IMR-90 (cell line): ENCODE results near the gene CALN1. TPM values are rescaled to one million over a fixed set of nuclear protein-coding genes. Genes with fewer than 3 reads are reported as not detected.

Experiments used
- ATAC-seq: fragments of 200-7000 bp; cut with Tn5 transposase; 2 replicates; pipeline ENCODE4 v1.9.1; 2020; ENCODE audit warnings: low read depth, mild to moderate bottlenecking, moderate library complexity
- BruUV-seq: library from RNA; stranded (reverse); fragments of 400-500 nt; replicated peaks from 2 replicates; lab custom pipeline; 2021; lab: Mats Ljungman, UMichigan
- CTCF ChIA-PET: fragments of 300-600 bp; formaldehyde crosslinking; extraction: SDS; loops from one replicate; lab custom pipeline; 2021; ENCODE audit warnings: antibody characterized with exemption; lab: Yijun Ruan, JAX
- POLR2A ChIA-PET: fragments of 300-600 bp; sonication (Branson Sonifier 250); formaldehyde crosslinking; loops from one replicate; lab custom pipeline; 2022; ENCODE audit warnings: antibody characterized with exemption; ENCODE audit not compliant: unreplicated experiment; lab: Charles Lee
- DNase-seq: peaks from one replicate; pipeline ENCODE4 v3.0.0; 2013
- H2AFZ ChIP-seq: replicated peaks from 2 replicates; pipeline ENCODE3; 2013; ENCODE audit warnings: low read length, mild to moderate bottlenecking; ENCODE audit not compliant: poor library complexity
- H2AK5ac ChIP-seq: 2 replicates; pipeline ENCODE4 v1.6.1; 2013; ENCODE audit warnings: low read depth, low read length, inconsistent platforms
- H2AK9ac ChIP-seq: replicated peaks from 2 replicates; pipeline ENCODE3; 2013; ENCODE audit warnings: mild to moderate bottlenecking, low read depth, low read length, moderate library complexity; ENCODE audit not compliant: poor library complexity
- H2BK120ac ChIP-seq: 2 replicates; pipeline ENCODE4 v1.6.1; 2013; ENCODE audit warnings: low read depth, low read length, inconsistent platforms
- H2BK15ac ChIP-seq: 3 replicates; pipeline ENCODE4 v1.6.1; 2013; ENCODE audit warnings: low read depth, low read length, inconsistent platforms
- H2BK20ac ChIP-seq: 2 replicates; pipeline ENCODE4 v1.6.1; 2013; ENCODE audit warnings: low read depth, mild to moderate bottlenecking, inconsistent platforms, low read length, moderate library complexity
- H2BK5ac ChIP-seq: 2 replicates; pipeline ENCODE4 v1.6.1; 2013; ENCODE audit warnings: mild to moderate bottlenecking, low read depth, low read length, inconsistent platforms; ENCODE audit not compliant: poor library complexity, severe bottlenecking
- H3K14ac ChIP-seq: replicated peaks from 2 replicates; pipeline ENCODE4 v1.6.1; 2013; ENCODE audit warnings: low read depth, low read length, inconsistent platforms
- H3K18ac ChIP-seq: 2 replicates; pipeline ENCODE4 v1.6.1; 2013; ENCODE audit warnings: low read depth, low read length, control low read depth
- H3K23ac ChIP-seq: 2 replicates; pipeline ENCODE4 v1.6.1; 2013; ENCODE audit warnings: low read depth, low read length, inconsistent platforms
- H3K27ac ChIP-seq: 2 replicates; pipeline ENCODE4 v1.5.1; 2013; ENCODE audit warnings: mild to moderate bottlenecking, control low read depth, low read length; ENCODE audit not compliant: insufficient read depth
- H3K27me3 ChIP-seq: 2 replicates; pipeline ENCODE4 v1.6.1; 2013; ENCODE audit warnings: low read length; ENCODE audit not compliant: control insufficient read depth, insufficient read depth
- H3K36me3 ChIP-seq: 2 replicates; pipeline ENCODE4 v1.6.1; 2013; ENCODE audit warnings: low read length, mixed read lengths; ENCODE audit not compliant: control insufficient read depth, insufficient read depth
- H3K4ac ChIP-seq: 2 replicates; pipeline ENCODE4 v1.6.1; 2013; ENCODE audit warnings: low read depth, low read length, inconsistent platforms
- H3K4me1 ChIP-seq: 2 replicates; pipeline ENCODE4 v1.6.1; 2013; ENCODE audit warnings: low read length, mixed read lengths; ENCODE audit not compliant: control insufficient read depth, insufficient read depth
- H3K4me2 ChIP-seq: 2 replicates; pipeline ENCODE4 v1.6.1; 2013; ENCODE audit warnings: low read depth, mild to moderate bottlenecking, control low read depth, low read length, moderate library complexity
- H3K4me3 ChIP-seq: 2 replicates; pipeline ENCODE4 v1.5.1; 2013; ENCODE audit warnings: low read depth, mild to moderate bottlenecking, control low read depth, low read length, moderate library complexity; ENCODE audit not compliant: insufficient read depth
- H3K56ac ChIP-seq: 2 replicates; pipeline ENCODE4 v1.6.1; 2013; ENCODE audit warnings: low read length, inconsistent platforms; ENCODE audit not compliant: insufficient read depth; ENCODE audit errors: extremely low read depth
- H3K79me1 ChIP-seq, 2 experiments: 2 replicates each; pipeline ENCODE4 v1.6.1; 2013; ENCODE audit warnings: low read length in 2 of 2, inconsistent platforms in 1 of 2, low read depth in 1 of 2
- H3K9ac ChIP-seq: 2 replicates; pipeline ENCODE4 v1.6.1; 2013; ENCODE audit warnings: low read depth, low read length, control low read depth
- H3K9me1 ChIP-seq: 2 replicates; pipeline ENCODE4 v1.6.1; 2013; ENCODE audit warnings: low read length, inconsistent platforms; ENCODE audit not compliant: insufficient read depth
- H3K9me3 ChIP-seq: 2 replicates; pipeline ENCODE4 v1.6.1; 2013; ENCODE audit warnings: low read length; ENCODE audit not compliant: control insufficient read depth, insufficient read depth
- H4K20me1 ChIP-seq: 2 replicates; pipeline ENCODE4 v1.6.1; 2013; ENCODE audit warnings: low read length, inconsistent platforms; ENCODE audit not compliant: insufficient read depth
- H4K5ac ChIP-seq: 2 replicates; pipeline ENCODE4 v1.6.1; 2013; ENCODE audit warnings: mild to moderate bottlenecking, low read depth, low read length, control low read depth
- H4K8ac ChIP-seq, 2 experiments: 2 replicates each; pipeline ENCODE4 v1.6.1; 2013; ENCODE audit warnings: low read depth in 2 of 2, low read length in 2 of 2, control low read depth in 1 of 2, inconsistent platforms in 1 of 2
- H4K91ac ChIP-seq: 2 replicates; pipeline ENCODE4 v1.6.1; 2013; ENCODE audit warnings: low read depth, low read length, inconsistent platforms; ENCODE audit not compliant: insufficient read depth
- ELK1 ChIP-seq: fragments of 150-350 bp; IDR thresholded peaks from 2 replicates; pipeline ENCODE4 v1.6.1; 2016; ENCODE audit warnings: low read depth, mild to moderate bottlenecking, low read length, moderate library complexity, borderline replicate concordance
- MXI1 ChIP-seq: IDR thresholded peaks from 2 replicates; pipeline ENCODE4 v1.6.1; 2012; ENCODE audit warnings: low read depth, mild to moderate bottlenecking, low read length, moderate library complexity, borderline replicate concordance
- NFE2L2 ChIP-seq: fragments of 150-350 bp; IDR thresholded peaks from 2 replicates; pipeline ENCODE4 v1.6.1; 2016; ENCODE audit warnings: low read depth, mild to moderate bottlenecking, low read length
- dilution Hi-C: fragments of 300-500 bp; cut with HindIII; formaldehyde crosslinking; loops from one replicate; pipeline ENCODE4 v1.14.3; 2018; ENCODE audit warnings: low sequenced_read_pairs; ENCODE audit not compliant: unreplicated experiment
- in situ Hi-C: fragments of 300-500 bp; cut with MboI; formaldehyde crosslinking; loops from 3 replicates; pipeline ENCODE4 v1.14.3; 2019; ENCODE audit warnings: low sequenced_read_pairs, inconsistent platforms, mixed read lengths
- intact Hi-C: fragments of 100-400 bp; cut with micrococcal nuclease; formaldehyde crosslinking; loops from 2 replicates; pipeline ENCODE4 v1.10.0; 2022
- polyA plus RNA-seq, 3 experiments: library from polyadenylated mRNA; depleted of rRNA; stranded (reverse); fragments of >200 nt; gene quantifications; 2 replicates each; pipeline ENCODE4 v1.2.3, GENCODE V29; 2012; ENCODE audit warnings: low replicate concordance in 1 of 3
- total RNA-seq: library from RNA; depleted of rRNA; stranded (reverse); fragments of >200 nt; gene quantifications from 2 replicates; pipeline ENCODE4 v1.2.3, GENCODE V29; 2012

The CALN1 gene
- total and polyA plus RNA-seq, 2 of the 4 experiments (the other 2 are of a cell fraction) = not detected

DNA sequence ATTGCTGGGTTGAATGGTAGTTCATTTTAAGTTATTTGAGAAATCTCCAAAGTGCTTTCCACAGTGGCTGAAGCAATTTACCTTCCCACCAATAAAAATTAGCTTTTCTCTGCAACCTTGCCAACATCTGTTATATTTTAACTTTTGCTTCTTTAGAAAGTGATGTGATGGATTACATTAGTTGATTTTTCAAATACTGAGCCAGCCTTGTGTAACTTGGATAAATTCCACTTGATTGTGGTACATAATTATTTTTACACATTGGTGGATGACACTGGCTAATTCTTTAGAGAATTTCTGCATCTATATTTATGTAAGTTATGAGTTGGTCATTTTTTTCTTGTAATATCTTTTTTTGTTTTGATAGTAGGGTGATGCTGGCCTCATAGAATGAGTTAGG is 646.1 kb downstream of the CALN1 start:
- H2BK120ac ChIP-seq = no peak overlapping the region
- H4K91ac ChIP-seq = no peak overlapping the region
- H2AFZ ChIP-seq = no peak overlapping the region
- intact Hi-C loops = no loop called here
- H2BK5ac ChIP-seq = no peak overlapping the region
- no peak overlapping the region for H2BK15ac ChIP-seq
- H4K20me1 ChIP-seq = no peaks in the 10 kb centered on the region
- H3K23ac ChIP-seq = no peak overlapping the region
- DNase-seq = no peak
- H3K27me3 ChIP-seq = no peaks in the 10 kb centered on the region
- no peak overlapping the region for H3K27ac ChIP-seq
- H3K18ac ChIP-seq = no peak overlapping the region
- no peaks in the 10 kb centered on the region for H3K36me3 ChIP-seq
- H3K4me3 ChIP-seq = no peak overlapping the region
- no peak for ATAC-seq
- H3K9me1 ChIP-seq = no peaks in the 10 kb centered on the region
- H3K9me3 ChIP-seq = peaks cover 10% of the 10 kb centered on the region
- no peak overlapping the region for H3K14ac ChIP-seq
- H3K56ac ChIP-seq = no peak overlapping the region
- H4K8ac ChIP-seq = no peak overlapping the region
- no peak overlapping the region for H3K4me2 ChIP-seq
- in situ Hi-C loops = no loop called here
- no peak overlapping the region for H4K5ac ChIP-seq
- no peak overlapping the region for H3K4ac ChIP-seq
- H3K79me1 ChIP-seq = no peaks in the 10 kb centered on the region
- BruUV-seq = no TSS peak
- POLR2A ChIA-PET = no interaction called here
- H2AK5ac ChIP-seq = no peak overlapping the region
- TF ChIP-seq ELK1 = no peak
- no peak for TF ChIP-seq NFE2L2
- TF ChIP-seq MXI1 = no peak
- dilution Hi-C loops = no loop called here
- no peak overlapping the region for H3K9ac ChIP-seq
- CTCF ChIA-PET = no interaction called here
- no peak overlapping the region for H2BK20ac ChIP-seq
- no peak overlapping the region for H2AK9ac ChIP-seq
- no peaks in the 10 kb centered on the region for H3K4me1 ChIP-seq
